ENCODE data around the gene IER2.
A peak's percentile ranks its signal among the peaks of the same experiment; 100 is the strongest.
"Not testable (repeated sequence)": the region's sequence is repeated elsewhere in the genome, so short reads cannot be mapped to it uniquely, and the experiment has no call there.

Gene IER2

DNA sequence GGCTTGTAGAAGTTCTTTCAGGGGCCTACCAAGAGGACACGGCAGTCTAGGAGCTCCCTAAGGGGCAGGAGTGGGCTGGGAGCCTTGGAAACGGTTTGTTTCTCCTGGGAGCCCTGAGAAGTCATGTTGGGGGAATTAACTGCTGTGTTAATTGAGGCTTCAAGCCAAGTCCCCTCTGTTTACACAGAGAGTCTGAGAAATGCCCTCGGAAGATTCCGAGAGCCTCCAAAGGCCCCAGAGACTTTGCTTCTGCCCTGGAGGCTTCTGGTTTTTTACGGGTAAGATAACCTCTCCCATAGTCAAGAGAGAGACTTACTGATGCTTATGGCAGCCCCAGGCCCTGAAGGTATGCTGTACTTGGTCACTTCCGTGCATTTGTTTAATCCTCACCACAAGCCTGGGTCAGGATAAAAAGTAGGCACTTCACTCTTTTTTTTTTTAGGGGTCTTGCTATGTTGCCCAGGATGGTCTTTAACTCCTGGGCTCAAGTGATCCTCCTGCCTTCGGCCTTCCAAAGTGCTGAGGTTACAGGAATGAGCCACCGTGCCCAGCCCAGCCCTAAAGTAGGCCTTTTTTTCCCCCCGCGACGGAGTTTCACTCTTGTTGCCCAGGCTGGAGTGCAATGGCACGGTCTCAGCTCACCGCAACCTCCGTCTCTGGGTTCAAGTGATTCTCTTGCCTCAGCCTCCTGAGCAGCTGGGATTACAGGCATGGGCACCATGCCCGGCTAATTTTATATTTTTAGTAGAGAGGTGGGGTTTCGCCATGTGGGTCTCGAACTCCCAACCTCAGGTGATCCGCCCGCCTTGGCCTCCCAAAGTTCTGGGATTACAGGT, 15.2 kb downstream of the IER2 start:
- no peak for DNase-seq

GRCh38 chr19:13166151-13166550, 15.9 kb downstream of the IER2 start:
- DNase-seq = not testable (repeated sequence)

DNA sequence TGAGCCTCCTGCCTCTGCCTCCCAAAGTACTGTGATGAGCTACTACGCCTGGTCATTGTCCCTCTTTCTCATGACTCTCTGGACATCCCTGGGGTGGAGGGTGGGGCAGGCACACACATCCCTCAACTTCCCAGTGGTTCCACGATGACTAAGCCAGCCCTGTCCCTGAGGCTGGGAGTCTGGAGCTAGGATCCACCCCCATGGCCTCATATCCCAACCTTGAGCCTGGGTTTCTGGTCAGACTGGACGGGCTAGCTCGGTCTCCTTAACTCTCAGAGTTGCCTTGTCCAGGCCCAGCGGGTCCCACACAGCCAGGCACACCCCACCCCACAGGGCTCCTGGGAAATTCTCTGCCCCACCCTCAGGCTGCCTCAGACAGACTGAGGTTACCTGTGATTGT, 19.6 kb downstream of the IER2 start:
- no peak for DNase-seq

GRCh38 chr19:13171146-13171545, 20.9 kb downstream of the IER2 start:
- DNase-seq = no peak

DNA sequence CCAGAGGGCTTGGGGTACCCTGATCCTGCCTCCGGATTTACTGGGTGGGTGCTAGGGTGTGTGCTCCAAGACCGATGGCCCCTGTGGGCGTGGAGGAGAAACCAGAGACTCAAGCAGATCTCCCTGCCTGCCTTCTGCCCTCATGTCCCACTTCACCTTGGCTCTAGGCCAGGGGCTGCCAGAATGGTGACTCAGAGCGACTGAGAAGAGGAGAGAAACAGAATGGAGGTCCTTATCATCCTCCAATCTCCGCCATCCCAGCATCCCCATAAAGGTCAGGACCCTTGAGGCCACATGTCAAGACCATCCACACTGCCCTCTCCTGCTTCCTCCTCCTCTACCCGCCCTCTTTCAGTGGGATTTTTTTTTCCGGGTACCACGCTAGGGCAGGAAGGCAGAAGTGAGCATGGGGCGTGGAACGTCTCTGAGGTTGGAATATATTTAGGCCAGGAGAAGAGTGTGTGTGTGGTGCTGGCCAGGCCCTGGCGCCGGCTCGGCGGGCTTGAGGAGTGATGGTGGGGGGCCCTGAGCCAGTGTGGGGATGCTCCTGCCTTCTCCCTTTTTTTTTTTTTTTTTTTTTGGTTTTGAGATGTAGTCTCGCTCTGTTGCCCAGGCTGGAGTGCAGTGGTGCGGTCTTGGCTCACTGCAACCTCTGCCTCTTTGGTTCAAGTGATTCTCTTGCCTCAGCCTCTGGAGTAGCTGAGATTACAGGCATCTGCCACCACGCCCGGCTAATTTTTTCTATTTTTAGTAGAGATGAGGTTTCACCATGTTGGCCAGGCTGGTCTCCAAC, 22.3 kb downstream of the IER2 start:
- peak; percentile 78 for DNase-seq

GRCh38 chr19:13173139-13173737, 23.0 kb downstream of the IER2 start:
- no peak for DNase-seq

- DNase-seq = no peak
These were observed 26.1 kb downstream of the IER2 start for GRCh38 chr19:13176345-13176744.

DNA sequence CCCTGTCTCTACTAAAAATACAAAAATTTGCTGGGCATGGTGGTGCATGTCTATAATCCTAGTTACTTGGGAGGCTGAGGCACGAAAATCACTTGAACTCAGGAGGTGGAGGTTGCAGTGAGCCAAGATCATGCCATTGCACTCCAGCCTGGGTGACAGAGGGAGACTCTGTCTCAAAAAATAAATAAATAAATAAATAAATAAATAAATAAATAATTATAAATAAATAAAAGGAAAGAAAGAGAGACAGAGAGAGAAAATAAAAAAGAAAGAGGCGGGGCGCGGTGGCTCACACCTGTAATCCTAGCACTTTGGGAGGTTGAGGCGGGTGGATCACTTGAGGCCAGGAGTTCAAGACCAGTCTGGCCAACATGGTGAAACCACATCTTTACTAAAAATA, 27.4 kb downstream of the IER2 start:
- not testable (repeated sequence) for DNase-seq

GRCh38 chr19:13178291-13178690, 28.1 kb downstream of the IER2 start:
- DNase-seq = not testable (repeated sequence)

GRCh38 chr19:13181747-13182388, 31.7 kb downstream of the IER2 start:
- DNase-seq = peak; percentile 48

GRCh38 chr19:13184926-13185325, 34.7 kb downstream of the IER2 start:
- DNase-seq = not testable (repeated sequence)

GRCh38 chr19:13185763-13186657, 35.8 kb downstream of the IER2 start:
- DNase-seq = not testable (repeated sequence)

- DNase-seq = not testable (repeated sequence)
These were observed 36.5 kb downstream of the IER2 start for GRCh38 chr19:13186688-13187087.

DNA sequence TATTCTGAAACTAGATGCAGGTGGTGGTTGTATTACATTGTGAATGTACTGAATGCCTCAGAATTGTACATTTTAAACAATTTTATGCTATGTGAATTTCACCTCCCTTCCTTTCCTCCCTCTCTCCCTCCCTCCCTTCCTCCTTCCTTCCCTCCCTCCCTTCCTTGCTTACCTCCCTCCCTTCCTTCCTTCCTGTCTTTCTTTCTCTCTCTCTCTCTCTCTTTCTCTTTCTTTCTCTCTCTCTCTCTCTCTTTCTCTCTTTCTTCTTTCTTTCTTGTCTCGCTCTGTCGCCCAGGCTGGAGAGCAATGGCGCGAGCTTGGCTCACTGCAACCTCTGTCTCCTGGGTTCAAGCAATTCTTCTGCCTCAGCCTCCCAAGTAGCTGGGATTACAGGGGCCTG, 37.2 kb downstream of the IER2 start:
- DNase-seq = no peak

- no peak for DNase-seq
These were observed 39.4 kb downstream of the IER2 start for GRCh38 chr19:13189600-13189999.

- DNase-seq = no peak
These were observed 40.8 kb downstream of the IER2 start for GRCh38 chr19:13190781-13191540.

DNA sequence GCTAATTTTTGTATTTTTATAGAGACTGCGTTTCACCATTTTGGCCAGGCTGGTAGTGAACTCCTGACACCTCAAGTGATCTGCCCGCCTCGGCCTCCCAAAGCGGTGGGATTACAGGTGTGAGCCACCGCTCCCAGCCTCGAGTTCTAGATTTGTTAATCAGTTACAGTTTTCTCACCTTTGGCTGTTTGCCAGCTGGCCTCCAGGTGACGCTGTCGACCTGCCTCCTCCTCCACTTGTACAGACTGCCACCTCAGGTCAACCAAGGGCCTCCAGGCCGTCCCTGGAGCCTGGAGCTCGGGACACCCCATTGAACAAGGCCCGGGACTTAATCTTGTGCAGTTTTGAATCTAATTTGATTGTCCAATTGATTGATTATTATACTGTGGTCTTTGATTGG, 45.5 kb downstream of the IER2 start:
- DNase-seq = peak; percentile 75

DNA sequence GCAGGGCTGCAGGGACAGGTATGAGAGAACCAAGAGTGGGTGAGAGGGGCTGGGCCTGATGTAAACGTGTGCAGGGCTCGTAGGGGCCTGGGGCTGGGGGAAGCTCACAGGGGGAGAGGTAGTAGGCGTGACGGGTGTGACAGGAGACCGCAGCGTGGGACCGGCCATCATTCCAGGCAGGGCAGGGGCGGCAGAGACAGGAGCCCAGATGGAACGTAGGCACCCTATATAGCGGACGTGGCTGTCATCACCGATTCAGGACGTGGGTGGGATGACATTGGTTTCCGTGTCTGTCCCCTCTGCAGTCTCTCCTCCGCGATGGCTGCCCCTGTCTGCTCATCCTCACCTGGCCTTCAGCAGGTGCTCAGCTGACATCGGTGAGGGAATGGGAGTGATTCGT, 48.4 kb downstream of the IER2 start:
- DNase-seq = no peak

GRCh38 chr19:13202112-13202511, 51.9 kb downstream of the IER2 start:
- DNase-seq = not testable (repeated sequence)

All from CD4-positive, alpha-beta T cell treated with Interleukin-10 for 1 hour (primary cell).